NCI-H510A (cell line): ENCODE data around the gene MCC.

Source experiments
- DNase-seq: peaks from one replicate; lab custom pipeline; 2025; lab: John Stamatoyannopoulos, UW

The MCC gene

GRCh38 chr5:113199122-113199905 lies 288.9 kb downstream of the MCC start:
- no peak for DNase-seq

GRCh38 chr5:113197456-113198200 lies 290.6 kb downstream of the MCC start:
- no peak for DNase-seq

- DNase-seq: no peak
Measured at GRCh38 chr5:113195771-113196170, 292.5 kb downstream of the MCC start.

GRCh38 chr5:113195251-113195650 lies 293.0 kb downstream of the MCC start:
- DNase-seq: no peak

- DNase-seq: no peak
Measured at GRCh38 chr5:113194591-113194990, 293.7 kb downstream of the MCC start.

GRCh38 chr5:113194125-113194524 lies 294.1 kb downstream of the MCC start:
- no peak for DNase-seq

GRCh38 chr5:113193311-113193978 lies 294.8 kb downstream of the MCC start:
- no peak for DNase-seq

GRCh38 chr5:113192541-113192940 lies 295.7 kb downstream of the MCC start:
- DNase-seq: no peak

- DNase-seq: no peak
Measured at GRCh38 chr5:113190347-113190746, 297.9 kb downstream of the MCC start.

- no peak for DNase-seq
Measured at GRCh38 chr5:113189291-113189690, 299.0 kb downstream of the MCC start.

GRCh38 chr5:113188436-113188835 lies 299.8 kb downstream of the MCC start:
- no peak for DNase-seq

GRCh38 chr5:113187906-113188305 lies 300.3 kb downstream of the MCC start:
- no peak for DNase-seq

GRCh38 chr5:113186061-113186460 lies 302.2 kb downstream of the MCC start:
- no peak for DNase-seq

GRCh38 chr5:113183694-113184093 lies 304.6 kb downstream of the MCC start:
- no peak for DNase-seq

- no peak for DNase-seq
Measured at GRCh38 chr5:113182658-113183344, 305.5 kb downstream of the MCC start.

GRCh38 chr5:113181853-113182490 lies 306.3 kb downstream of the MCC start:
- no peak for DNase-seq

GRCh38 chr5:113181409-113181808 lies 306.8 kb downstream of the MCC start:
- no peak for DNase-seq

- no peak for DNase-seq
Measured at GRCh38 chr5:113179156-113179555, 309.1 kb downstream of the MCC start.

GRCh38 chr5:113178073-113178779 lies 310.0 kb downstream of the MCC start:
- no peak for DNase-seq

GRCh38 chr5:113177225-113177624 lies 311.0 kb downstream of the MCC start:
- no peak for DNase-seq

- DNase-seq: no peak
Measured at GRCh38 chr5:113176734-113177133, 311.5 kb downstream of the MCC start.
